Activated CD8-positive, alpha-beta memory T cell treated with anti-CD3 and anti-CD28 coated beads, Interleukin-2, amount 50 U/mL, for 48 hours (primary cell): ENCODE data around the gene FAM43A.

ENCODE experiments used
- DNase-seq: peaks from one replicate; pipeline ENCODE4 v3.0.0-alpha.2; 2020

FAM43A gene

GRCh38 chr3:194676471-194676870 is 9.2 kb upstream of the FAM43A start:
- DNase-seq: no peak

- DNase-seq: no peak
Measured at GRCh38 chr3:194680888-194681615, 4.6 kb upstream of the FAM43A start.

- peak; percentile 26 for DNase-seq
Measured at GRCh38 chr3:194682189-194682693, 3.4 kb upstream of the FAM43A start.

DNA sequence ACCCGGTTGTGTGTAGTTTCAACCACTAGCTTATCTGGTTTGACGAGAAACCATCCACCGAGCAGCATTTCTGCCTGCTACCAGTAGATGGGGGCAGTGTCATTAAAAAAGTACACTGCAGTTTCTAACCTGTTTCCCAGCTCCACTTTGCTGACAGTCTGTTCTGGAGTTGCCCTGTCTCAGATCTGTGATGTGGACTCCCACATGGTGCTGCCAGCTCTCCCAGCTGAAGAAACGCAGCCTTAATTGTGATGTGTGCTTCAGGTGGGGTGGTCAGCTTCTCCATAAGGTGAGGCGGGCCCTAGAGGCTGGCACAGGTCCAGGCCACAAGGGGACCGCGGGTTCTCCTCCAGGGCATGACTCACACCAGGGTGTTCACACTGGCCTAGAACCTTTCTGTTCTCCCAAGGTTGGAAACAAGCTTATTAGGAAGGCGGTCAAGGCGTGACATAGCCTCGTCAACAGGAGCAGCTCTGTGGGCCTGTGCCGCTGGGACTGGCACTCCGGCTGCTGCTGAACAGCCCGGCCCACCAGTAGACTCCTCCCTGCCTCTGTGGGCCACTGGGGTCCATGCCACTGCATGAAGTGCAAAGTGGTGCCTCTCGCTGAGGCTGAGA is 2.9 kb upstream of the FAM43A start:
- peak; percentile 76 for DNase-seq

DNA sequence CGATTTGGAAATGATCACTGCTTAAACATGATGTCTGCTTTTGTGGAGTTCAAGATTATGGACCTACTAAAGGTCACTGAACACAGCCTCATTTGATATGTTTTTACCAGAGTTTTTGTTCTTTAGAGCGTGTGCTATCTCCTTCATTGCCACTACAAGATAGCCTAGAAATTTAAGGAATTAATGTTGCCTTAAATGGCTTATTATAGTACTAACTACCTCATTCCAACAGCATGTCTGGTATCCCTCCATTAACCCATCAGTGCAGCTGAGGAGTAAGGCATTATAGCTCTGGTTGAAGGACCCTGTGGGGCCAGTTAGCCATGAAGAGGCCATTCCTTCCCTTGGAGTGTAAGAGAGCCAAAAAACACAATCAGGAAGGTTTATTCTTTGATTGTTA is 2.3 kb upstream of the FAM43A start:
- no peak for DNase-seq

DNA sequence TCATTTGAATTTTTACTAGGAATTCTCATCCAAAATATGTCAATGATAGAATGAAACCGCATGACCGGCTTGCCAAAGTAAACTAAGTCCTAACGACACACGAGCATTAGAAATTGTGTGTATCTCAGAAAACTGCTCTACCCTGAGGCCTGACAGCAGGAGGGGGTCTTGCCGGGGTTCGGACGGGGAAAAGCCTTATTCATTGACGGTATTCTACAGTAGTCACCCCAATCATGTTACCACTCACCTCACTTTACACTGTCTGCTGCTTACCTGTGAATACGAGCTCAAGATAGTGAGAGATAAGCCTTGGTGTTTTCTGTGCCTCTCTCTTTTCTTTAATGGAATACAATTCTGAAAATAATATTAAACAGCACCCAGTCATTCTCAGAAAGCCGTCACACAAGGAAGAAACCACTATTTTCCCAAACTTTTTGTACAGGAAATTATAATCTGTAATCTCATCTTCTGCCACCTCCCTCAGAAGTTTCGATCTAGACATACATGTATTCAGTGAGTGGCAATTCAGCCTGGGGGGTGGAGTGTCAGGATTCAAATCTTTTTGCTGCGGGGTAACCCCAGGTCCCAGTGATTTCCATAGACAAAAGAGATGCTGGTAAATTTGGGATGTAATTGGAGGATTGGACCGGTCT is 492 bp upstream of the FAM43A start:
- DNase-seq: no peak

GRCh38 chr3:194686414-194686815 is 732 bp downstream of the FAM43A start:
- no peak for DNase-seq

GRCh38 chr3:194686816-194687637 is 1.3 kb downstream of the FAM43A start:
- DNase-seq: peak; percentile 70

DNA sequence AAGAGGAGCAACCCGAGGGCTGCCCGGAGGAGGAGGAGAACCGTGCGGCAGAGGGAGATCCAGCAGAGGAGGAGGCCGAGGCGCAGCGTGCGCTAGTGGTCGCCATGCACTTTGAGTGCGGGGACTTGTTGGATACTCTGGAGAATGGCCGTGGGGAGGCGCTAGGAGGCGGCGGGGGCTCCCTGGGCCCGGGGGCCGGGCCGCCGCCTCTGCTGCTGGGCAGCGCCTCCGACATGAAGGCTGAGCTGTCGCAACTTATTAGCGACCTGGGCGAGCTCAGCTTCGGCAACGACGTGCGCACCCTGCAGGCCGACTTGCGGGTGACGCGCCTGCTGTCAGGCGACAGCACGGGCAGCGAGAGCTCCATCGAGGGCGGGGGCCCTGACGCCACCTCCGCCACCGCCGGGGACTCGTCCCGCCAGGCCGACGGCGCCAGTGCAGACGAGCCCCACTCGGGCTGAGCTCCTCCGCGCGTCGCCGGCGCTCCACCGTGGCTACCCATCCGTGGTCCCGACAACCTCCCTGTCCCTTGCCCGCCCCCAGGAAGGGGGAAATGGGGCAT is 2.0 kb downstream of the FAM43A start:
- DNase-seq: peak; percentile 89

GRCh38 chr3:194688200-194688740 is 2.6 kb downstream of the FAM43A start:
- no peak for DNase-seq

- peak; percentile 32 for DNase-seq
Measured at GRCh38 chr3:194688946-194689345, 3.3 kb downstream of the FAM43A start.

GRCh38 chr3:194689493-194689944 is 3.8 kb downstream of the FAM43A start:
- no peak for DNase-seq

- no peak for DNase-seq
Measured at GRCh38 chr3:194690501-194691372, 5.1 kb downstream of the FAM43A start.

- no peak for DNase-seq
Measured at GRCh38 chr3:194691481-194692283, 6.0 kb downstream of the FAM43A start.

DNA sequence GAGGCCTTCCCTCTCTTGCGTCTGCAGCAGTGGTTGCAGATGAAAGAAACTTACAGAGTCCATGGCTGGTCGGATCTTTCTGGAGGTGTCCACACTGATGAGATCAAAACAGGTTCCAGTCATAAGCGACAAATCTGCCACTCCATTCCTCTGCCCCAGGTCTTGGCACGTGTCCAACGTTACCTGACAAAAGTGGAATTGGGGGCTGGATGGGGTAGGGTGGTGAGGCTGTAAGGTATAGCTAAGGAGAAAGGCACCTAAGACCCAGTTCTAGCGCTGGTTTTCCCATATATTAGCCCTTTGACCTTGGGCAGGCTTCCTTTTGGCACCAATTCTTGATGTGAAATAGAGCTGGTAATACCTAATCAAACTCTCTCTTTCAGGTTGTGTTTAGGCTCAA is 11.0 kb downstream of the FAM43A start:
- DNase-seq: no peak

- DNase-seq: no peak
Measured at GRCh38 chr3:194702545-194702944, 16.9 kb downstream of the FAM43A start.

- no peak for DNase-seq
Measured at GRCh38 chr3:194705227-194705626, 19.5 kb downstream of the FAM43A start.

DNA sequence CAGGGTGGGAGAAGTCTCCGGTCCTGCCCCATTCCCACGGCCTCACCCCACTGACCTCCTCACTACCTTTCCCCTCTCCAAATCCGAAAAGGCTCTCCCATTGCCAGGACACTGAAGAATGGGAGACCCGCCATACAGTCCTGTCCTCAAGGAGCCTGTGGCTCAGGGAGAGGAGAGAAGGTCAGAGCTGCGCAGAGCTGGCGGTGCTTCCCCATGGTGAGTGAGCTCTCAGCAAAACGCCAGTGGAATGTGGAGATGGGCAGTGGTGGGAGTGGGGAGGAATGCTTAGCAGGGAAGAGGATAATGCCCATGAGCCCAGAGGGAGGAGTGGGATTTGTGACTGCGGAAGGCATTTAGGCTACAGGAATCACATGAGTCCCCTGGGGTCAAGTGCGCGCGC is 20.1 kb downstream of the FAM43A start:
- DNase-seq: no peak

DNA sequence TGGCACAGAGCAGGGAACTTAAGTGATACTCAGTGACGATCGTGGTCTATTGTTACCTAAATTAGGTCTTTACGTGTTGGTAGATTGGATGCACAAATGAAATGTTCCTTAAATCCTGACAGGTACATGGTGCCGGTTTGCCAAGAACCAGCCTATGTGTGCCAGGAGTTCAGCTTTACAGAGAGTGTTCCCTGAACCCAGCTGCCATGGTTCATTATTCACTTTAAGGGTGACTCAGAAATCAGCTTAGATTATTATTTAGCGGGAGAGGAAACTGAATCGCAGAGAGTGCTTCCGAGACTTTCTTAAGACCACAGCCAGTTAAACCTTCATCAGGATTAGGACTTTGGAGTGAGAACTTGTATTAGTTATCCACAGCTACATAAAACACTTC is 21.5 kb downstream of the FAM43A start:
- DNase-seq: no peak

DNA sequence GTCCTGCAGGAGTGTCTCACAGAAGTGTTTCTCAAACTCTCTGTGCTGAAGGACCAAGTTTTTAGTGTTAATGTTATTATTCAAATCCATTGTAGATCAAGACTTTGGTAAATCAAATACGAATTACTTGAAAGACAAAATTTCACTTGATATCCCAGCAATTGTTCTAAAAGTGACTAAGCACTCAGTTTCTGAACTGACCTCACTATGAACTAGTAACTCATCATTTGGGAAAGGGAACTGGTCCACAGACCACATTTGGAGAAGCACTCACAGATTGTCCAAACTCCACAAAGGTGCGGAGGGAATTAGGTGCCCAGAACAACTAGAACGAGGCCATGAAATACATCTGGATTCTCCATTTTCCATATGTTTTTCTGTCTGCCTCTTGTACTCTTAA is 25.6 kb downstream of the FAM43A start:
- no peak for DNase-seq

- DNase-seq: no peak
Measured at GRCh38 chr3:194711913-194712312, 26.2 kb downstream of the FAM43A start.
